Measurements from ENCODE around the gene MAMDC4.
"Not testable (repeated sequence)": the region's sequence is repeated elsewhere in the genome, so short reads cannot be mapped to it uniquely, and the experiment has no call there.

The MAMDC4 gene

GRCh38 chr9:136862849-136863622, 10.9 kb downstream of the MAMDC4 start:
- DNase-seq = no peak

GRCh38 chr9:136863623-136864273, 11.6 kb downstream of the MAMDC4 start:
- no peak for DNase-seq

- DNase-seq = no peak
Observed at GRCh38 chr9:136865041-136865767, 13.1 kb downstream of the MAMDC4 start.

GRCh38 chr9:136865768-136866103, 13.6 kb downstream of the MAMDC4 start:
- no peak for DNase-seq

GRCh38 chr9:136866898-136867421, 14.8 kb downstream of the MAMDC4 start:
- DNase-seq = not testable (repeated sequence)

- DNase-seq = no peak
Observed at GRCh38 chr9:136867480-136867879, 15.3 kb downstream of the MAMDC4 start.

- no peak for DNase-seq
Observed at GRCh38 chr9:136867917-136868316, 15.8 kb downstream of the MAMDC4 start.

GRCh38 chr9:136868644-136869043, 16.5 kb downstream of the MAMDC4 start:
- DNase-seq = peak in 1 of 2 experiments; percentile 69

- not testable (repeated sequence) for DNase-seq
Observed at GRCh38 chr9:136869611-136870010, 17.5 kb downstream of the MAMDC4 start.

GRCh38 chr9:136875155-136875554, 23.0 kb downstream of the MAMDC4 start:
- DNase-seq = no peak

GRCh38 chr9:136876476-136876875, 24.3 kb downstream of the MAMDC4 start:
- DNase-seq = peak in 1 of 2 experiments; percentile 52

GRCh38 chr9:136880651-136881050, 28.5 kb downstream of the MAMDC4 start:
- DNase-seq = no peak

GRCh38 chr9:136881691-136882108, 29.6 kb downstream of the MAMDC4 start:
- DNase-seq = no peak

- no peak for DNase-seq
Observed at GRCh38 chr9:136882109-136882946, 30.2 kb downstream of the MAMDC4 start.

GRCh38 chr9:136882947-136883283, 30.8 kb downstream of the MAMDC4 start:
- not testable (repeated sequence) for DNase-seq

- DNase-seq = not testable (repeated sequence)
Observed at GRCh38 chr9:136883670-136884069, 31.5 kb downstream of the MAMDC4 start.

GRCh38 chr9:136885950-136886578, 33.9 kb downstream of the MAMDC4 start, which contains the start of gene TRAF2:
Gene TRAF2 (plus strand): TSS chr9:136886516. CDS start chr9:136898741, 12,225 bp downstream.
- DNase-seq = peak; percentile 77 to 84

GRCh38 chr9:136886610-136887597, 34.8 kb downstream of the MAMDC4 start:
- DNase-seq = no peak

- DNase-seq = no peak
Observed at GRCh38 chr9:136888454-136888853, 36.3 kb downstream of the MAMDC4 start.

GRCh38 chr9:136889858-136890257, 37.7 kb downstream of the MAMDC4 start:
- DNase-seq = no peak

GRCh38 chr9:136890661-136891060, 38.5 kb downstream of the MAMDC4 start:
- DNase-seq = no peak

Data from cerebellar nuclear complex (tissue), 1 donor.